Neural cell (in vitro differentiated cells): Measurements from ENCODE around the gene DAG1. TPM values are rescaled to one million over a fixed set of nuclear protein-coding genes. Genes with fewer than 3 reads are reported as not detected.

ENCODE experiments used
- H2AFZ ChIP-seq: fragments of 200-600, 300-800 bp; sonication (generic), shearing (Covaris generic); 2 replicates; pipeline ENCODE4 v1.6.0; 2014; ENCODE audit warnings: low read depth, mild to moderate bottlenecking, antibody characterized with exemption, low read length, moderate library complexity
- H3F3A ChIP-seq: fragments of 200-600 bp; shearing (Covaris generic); 2 replicates; pipeline ENCODE4 v1.6.1; 2016; ENCODE audit warnings: mild to moderate bottlenecking, moderate library complexity, mixed read lengths, antibody characterized with exemption, low read length; ENCODE audit not compliant: insufficient read depth, poor library complexity, severe bottlenecking
- H3K27ac ChIP-seq: fragments of 200-600, 300-800 bp; sonication (generic), shearing (Covaris generic); 2 replicates; pipeline ENCODE4 v1.5.1; 2014; ENCODE audit warnings: mild to moderate bottlenecking, low read length, moderate library complexity
- H3K27me3 ChIP-seq: fragments of 300-800, 200-600 bp; sonication (generic), shearing (Covaris generic); 2 replicates; pipeline ENCODE4 v1.6.0; 2014; ENCODE audit warnings: mild to moderate bottlenecking, low read depth, low read length, moderate library complexity; ENCODE audit not compliant: insufficient read depth
- H3K36me3 ChIP-seq: fragments of 300-800, 200-600 bp; sonication (generic), shearing (Covaris generic); 2 replicates; pipeline ENCODE4 v1.5.1; 2014; ENCODE audit warnings: mild to moderate bottlenecking, antibody characterized with exemption, low read length, moderate library complexity; ENCODE audit not compliant: insufficient read depth
- H3K4me2 ChIP-seq: fragments of 300-800, 200-600 bp; sonication (generic), shearing (Covaris generic); 2 replicates; pipeline ENCODE4 v1.6.0; 2014; ENCODE audit warnings: mild to moderate bottlenecking, low read length
- H3K4me3 ChIP-seq: fragments of 300-800, 200-600 bp; sonication (generic), shearing (Covaris generic); 2 replicates; pipeline ENCODE4 v1.5.1; 2014; ENCODE audit warnings: mild to moderate bottlenecking, low read length, moderate library complexity
- H3K79me2 ChIP-seq: fragments of 200-600 bp; shearing (Covaris generic); replicated peaks from 2 replicates; pipeline ENCODE4 v1.6.0; 2014; ENCODE audit warnings: mild to moderate bottlenecking, low read length, moderate library complexity; ENCODE audit not compliant: insufficient read depth
- H3K9ac ChIP-seq: fragments of 300-800, 200-600 bp; sonication (generic), shearing (Covaris generic); 2 replicates; pipeline ENCODE4 v1.6.1; 2016; ENCODE audit warnings: mild to moderate bottlenecking, low read length, mixed read lengths
- H3K9me2 ChIP-seq: fragments of 200-600 bp; shearing (Covaris generic); 2 replicates; pipeline ENCODE4 v1.6.1; 2016; ENCODE audit warnings: mild to moderate bottlenecking, low read length, mixed read lengths; ENCODE audit not compliant: insufficient read depth
- H3K9me3 ChIP-seq: fragments of 200-600, 300-800 bp; sonication (generic), shearing (Covaris generic); 2 replicates; pipeline ENCODE4 v1.6.1; 2016; ENCODE audit warnings: mild to moderate bottlenecking, mixed run types, low read length, moderate library complexity, mixed read lengths
- H4K20me1 ChIP-seq: fragments of 200-600 bp; shearing (Covaris generic); 2 replicates; pipeline ENCODE4 v1.6.1; 2016; ENCODE audit warnings: mild to moderate bottlenecking, mixed run types; ENCODE audit not compliant: insufficient read depth
- CTCF ChIP-seq: fragments of 450-650 bp; IDR thresholded peaks from 2 replicates; pipeline ENCODE4 v1.5.1; 2014; ENCODE audit warnings: antibody characterized with exemption, mild to moderate bottlenecking, moderate library complexity; ENCODE audit not compliant: poor library complexity, severe bottlenecking
- EP300 ChIP-seq: fragments of 450-650 bp; conservative IDR thresholded peaks from 2 replicates; pipeline ENCODE4 v1.6.1; 2014; ENCODE audit warnings: antibody characterized with exemption, mild to moderate bottlenecking, moderate library complexity; ENCODE audit not compliant: poor library complexity, severe bottlenecking
- EZH2 ChIP-seq: fragments of 200-600, 300-800 bp; shearing (Covaris generic), sonication (generic); IDR thresholded peaks from 2 replicates; pipeline ENCODE4 v1.6.1; 2014; ENCODE audit warnings: antibody characterized with exemption, low read length, borderline replicate concordance, mild to moderate bottlenecking; ENCODE audit not compliant: insufficient read depth, poor library complexity, severe bottlenecking
- MXI1 ChIP-seq: fragments of 450-650 bp; conservative IDR thresholded peaks from 2 replicates; pipeline ENCODE4 v1.6.1; 2014; ENCODE audit warnings: antibody characterized with exemption, mild to moderate bottlenecking; ENCODE audit not compliant: poor library complexity, severe bottlenecking
- POLR2AphosphoS5 ChIP-seq: IDR thresholded peaks from 2 replicates; pipeline ENCODE4 v1.6.1; 2012
- RAD21 ChIP-seq: fragments of 450-650 bp; conservative IDR thresholded peaks from 2 replicates; pipeline ENCODE4 v1.6.1; 2014; ENCODE audit warnings: antibody characterized with exemption, mild to moderate bottlenecking, moderate library complexity
- REST ChIP-seq: IDR thresholded peaks from 2 replicates; pipeline ENCODE4 v1.6.1; 2012; ENCODE audit warnings: borderline replicate concordance
- SMC3 ChIP-seq: fragments of 450-650 bp; conservative IDR thresholded peaks from 2 replicates; pipeline ENCODE4 v1.6.1; 2014; ENCODE audit warnings: antibody characterized with exemption, mild to moderate bottlenecking, moderate library complexity; ENCODE audit not compliant: poor library complexity
- TAF1 ChIP-seq: IDR thresholded peaks from 2 replicates; pipeline ENCODE4 v1.6.1; 2012; ENCODE audit warnings: low read depth
- polyA plus RNA-seq: library from polyadenylated mRNA; depleted of rRNA; stranded (reverse); fragments of >200 nt; gene quantifications from 2 replicates; pipeline ENCODE4 v1.2.3, GENCODE V29; 2014

Gene DAG1
- polyA plus RNA-seq, 1 donor from 2014 or later: 14.3 TPM

DNA sequence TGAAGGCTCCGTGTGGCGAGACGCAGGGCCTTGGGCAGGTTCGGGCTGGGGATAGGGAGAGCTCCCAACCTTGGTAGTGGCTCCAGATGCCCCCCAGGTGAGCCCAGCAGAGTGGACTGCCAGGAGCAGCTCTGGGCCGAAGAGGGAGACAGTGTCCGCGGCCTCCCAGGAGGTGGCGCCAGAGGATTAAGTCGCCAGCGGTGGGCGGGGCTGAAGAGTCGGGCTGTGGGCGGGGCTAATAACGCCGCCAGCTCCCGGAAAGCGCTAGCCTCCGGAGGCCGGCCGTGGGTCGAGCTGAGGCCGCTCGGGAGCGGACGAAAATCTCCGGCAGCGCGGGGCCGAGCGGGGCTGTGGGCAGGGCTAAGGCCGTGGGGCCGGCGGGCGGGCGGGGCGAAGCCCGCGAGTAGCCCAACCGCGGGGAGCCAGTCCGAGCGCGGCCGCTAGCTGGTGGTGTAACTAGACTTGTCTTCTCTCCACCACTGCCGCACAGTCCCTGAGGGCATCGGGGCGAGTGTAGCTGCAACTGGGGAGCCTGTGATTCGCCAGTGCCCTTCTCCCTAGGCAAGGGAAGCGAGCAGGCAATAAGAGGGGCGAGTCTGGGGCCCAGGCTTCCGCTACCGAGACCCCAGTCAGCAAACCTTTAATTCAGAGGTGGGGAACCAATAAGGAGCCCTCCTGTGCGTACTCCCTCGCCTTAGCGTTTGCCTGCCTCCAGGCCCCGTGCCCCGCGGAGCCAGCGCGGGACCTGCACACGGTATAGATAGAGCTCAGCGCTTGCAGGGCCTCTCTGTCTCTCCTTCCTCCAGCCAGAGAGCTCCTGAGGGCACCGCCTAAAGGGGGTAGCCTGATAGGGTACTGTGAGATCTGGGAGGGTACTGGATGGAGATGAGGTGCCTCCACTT, 69.8 kb downstream of the DAG1 start:
- H3K27ac ChIP-seq: peak overlapping the region; percentile 79

More for the DNA sequence above, 69.8 kb downstream of the DAG1 start:
- no peaks in the 10 kb centered on the region for H4K20me1 ChIP-seq
- H3K9ac ChIP-seq: peak overlapping the region; percentile 75
- H3K4me2 ChIP-seq: peak overlapping the region; percentile 92
- no peaks in the 10 kb centered on the region for H3K36me3 ChIP-seq
- H3K79me2 ChIP-seq: no peaks in the 10 kb centered on the region
- peak; percentile 67 for TF ChIP-seq POLR2AphosphoS5
- peak; percentile 97 for TF ChIP-seq RAD21
- TF ChIP-seq TAF1: peak; percentile 51
- TF ChIP-seq SMC3: peak; percentile 93
- peak; percentile 69 for TF ChIP-seq MXI1
- TF ChIP-seq REST: peak; percentile 59
- peak; percentile 23 for TF ChIP-seq EP300
- TF ChIP-seq CTCF: peak; percentile 96
- no peak for TF ChIP-seq EZH2
- H3K27me3 ChIP-seq: no peaks in the 10 kb centered on the region
- H3K4me3 ChIP-seq: peak overlapping the region; percentile 82
- no peaks in the 10 kb centered on the region for H3K9me3 ChIP-seq
- peak overlapping the region; percentile 85 for H2AFZ ChIP-seq
- no peaks in the 10 kb centered on the region for H3F3A ChIP-seq
- no peaks in the 10 kb centered on the region for H3K9me2 ChIP-seq
